Hepatocyte (in vitro differentiated cells): Measurements from ENCODE around the gene ZNF488.

Experiments used
- CTCF ChIP-seq: fragments of 200-600 bp; sonication (generic); IDR thresholded peaks from 2 replicates; pipeline ENCODE4 v1.5.1; 2016; ENCODE audit warnings: antibody characterized with exemption, mild to moderate bottlenecking; ENCODE audit not compliant: poor library complexity
- EZH2 ChIP-seq: fragments of 200-600 bp; sonication (generic); IDR thresholded peaks from 2 replicates; pipeline ENCODE4 v1.6.1; 2016; ENCODE audit warnings: antibody characterized with exemption, mild to moderate bottlenecking, borderline replicate concordance
- EZH2phosphoT487 ChIP-seq: fragments of 200-600 bp; sonication (generic); IDR thresholded peaks from one replicate; pipeline ENCODE4 v1.6.1; 2018; ENCODE audit warnings: antibody characterized with exemption, mild to moderate bottlenecking, low read depth, moderate library complexity; ENCODE audit not compliant: unreplicated experiment, severe bottlenecking

GRCh38 chr10:47414227-47414592 is 30.1 kb upstream of the ZNF488 start:
- no peak for TF ChIP-seq CTCF
- no peak for TF ChIP-seq EZH2
- TF ChIP-seq EZH2phosphoT487 = no peak
